Cardiac septum (tissue), 1 donor: ENCODE measurements around the gene SNRPE. TPM values are rescaled to one million over a fixed set of nuclear protein-coding genes. Genes with fewer than 3 reads are reported as not detected.
A peak's percentile ranks its signal among the peaks of the same experiment; 100 is the strongest.
"Not testable (repeated sequence)": the region's sequence is repeated elsewhere in the genome, so short reads cannot be mapped to it uniquely, and the experiment has no call there.

Experiments
- DNase-seq: peaks from one replicate; pipeline ENCODE4 v3.0.0-alpha.2; 2020; ENCODE audit warnings: low spot score
- intact Hi-C: fragments of 100-400 bp; cut with DNase I; formaldehyde crosslinking; loops from one replicate; pipeline ENCODE4 v1.14.0; 2022
- long read RNA-seq: library from polyadenylated mRNA; unstranded; transcript quantifications from one replicate; pipeline ENCODE4 v2.0.0, GENCODE V29; 2021
- total RNA-seq: library from RNA; stranded (reverse); fragmentation: NEBNext Ultra II Directional; extraction: Animal tissue kit (Norgen Biotek cat#: 25700); gene quantifications from one replicate; pipeline ENCODE4 v1.2.1, GENCODE V29; 2021
- donor health status: DM: no; HTN: no; CAD: no.

Gene SNRPE
- 47.8 TPM for total RNA-seq
- long read RNA-seq, transcript SNRPE-202 (5 exons, 942 nt): major isoform, 21 of 22 reads
- long read RNA-seq, partial matches to known transcripts: 0 of 22 reads
- long read RNA-seq, other reads (novel, unspliced or antisense): 1 of 22 reads

- intact Hi-C loops: loop anchor here (1.0 to 5.0 kb wide), 3 partner anchors 268 to 501 kb away; no protein-coding TSS in a partner anchor
Measured at GRCh38 chr1:203861379-203862184, at the start of gene SNRPE. Gene SNRPE (plus strand): TSS chr1:203861599. CDS start chr1:203861660, 61 bp downstream.

GRCh38 chr1:203813581-203814341, 47.6 kb upstream of the SNRPE start:
- DNase-seq: no peak
- intact Hi-C loops: no loop called here

More at GRCh38 chr1:203861379-203862184, at the start of gene SNRPE:
- peak; percentile 98 for DNase-seq

GRCh38 chr1:203818399-203818798, 43.0 kb upstream of the SNRPE start:
- intact Hi-C loops: no loop called here
- DNase-seq: no peak

GRCh38 chr1:203823306-203823705, 38.1 kb upstream of the SNRPE start:
- DNase-seq: no peak
- intact Hi-C loops: no loop called here

- intact Hi-C loops: no loop called here
- DNase-seq: no peak
Measured at GRCh38 chr1:203826175-203826574, 35.2 kb upstream of the SNRPE start.

GRCh38 chr1:203828002-203828401, 33.4 kb upstream of the SNRPE start:
- DNase-seq: no peak
- intact Hi-C loops: no loop called here

- intact Hi-C loops: no loop called here
Measured at GRCh38 chr1:203828503-203828902, 32.9 kb upstream of the SNRPE start.

GRCh38 chr1:203829247-203829646, 32.2 kb upstream of the SNRPE start:
- DNase-seq, intact Hi-C loops: not testable (repeated sequence)

More at GRCh38 chr1:203828503-203828902, 32.9 kb upstream of the SNRPE start:
- DNase-seq: no peak

DNA sequence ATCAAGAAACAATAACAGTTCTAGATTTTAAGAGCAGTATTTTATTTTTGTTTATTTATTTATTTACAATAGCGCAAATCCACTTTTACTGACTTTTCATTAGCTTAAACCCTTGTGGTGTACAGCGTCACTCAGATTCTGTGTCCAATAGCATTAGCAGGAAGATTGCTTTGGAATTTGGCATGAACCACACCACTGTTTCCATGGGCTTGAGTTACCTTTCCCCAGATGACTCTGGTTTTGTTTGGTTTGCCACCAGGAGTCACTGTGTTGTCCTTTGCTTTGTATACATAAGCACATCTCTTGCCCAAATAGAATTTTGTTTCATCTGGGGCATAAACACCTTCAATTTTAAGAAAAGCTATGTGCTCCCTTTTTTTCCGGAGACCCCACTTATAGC, 25.9 kb upstream of the SNRPE start:
- no peak for DNase-seq
- intact Hi-C loops: no loop called here

DNA sequence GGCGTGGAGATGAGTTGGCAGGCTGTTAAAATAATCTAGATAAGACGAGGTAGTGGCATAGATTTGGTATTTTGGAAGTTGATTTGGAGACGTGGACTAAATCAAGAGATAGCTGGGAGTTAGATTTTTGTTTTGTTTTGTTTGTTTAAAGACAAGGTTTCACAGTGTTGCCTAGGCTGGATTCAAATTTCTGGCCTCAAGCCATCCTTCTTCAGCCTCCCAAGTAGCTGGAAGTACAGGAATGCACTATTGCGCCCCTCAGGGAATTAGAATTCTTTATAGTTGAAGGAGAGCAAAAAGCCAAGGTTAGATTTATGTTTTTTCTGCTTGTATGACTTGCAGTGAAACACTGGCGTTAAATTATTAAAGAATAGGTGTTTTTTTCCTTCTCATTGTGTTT, 22.3 kb upstream of the SNRPE start:
- DNase-seq: no peak
- intact Hi-C loops: no loop called here

GRCh38 chr1:203840208-203840808, 21.1 kb upstream of the SNRPE start:
- intact Hi-C loops: no loop called here
- no peak for DNase-seq

GRCh38 chr1:203842559-203842876, 18.9 kb upstream of the SNRPE start:
- intact Hi-C loops: no loop called here
- DNase-seq: no peak

GRCh38 chr1:203843435-203843834, 18.0 kb upstream of the SNRPE start:
- intact Hi-C loops: no loop called here

DNA sequence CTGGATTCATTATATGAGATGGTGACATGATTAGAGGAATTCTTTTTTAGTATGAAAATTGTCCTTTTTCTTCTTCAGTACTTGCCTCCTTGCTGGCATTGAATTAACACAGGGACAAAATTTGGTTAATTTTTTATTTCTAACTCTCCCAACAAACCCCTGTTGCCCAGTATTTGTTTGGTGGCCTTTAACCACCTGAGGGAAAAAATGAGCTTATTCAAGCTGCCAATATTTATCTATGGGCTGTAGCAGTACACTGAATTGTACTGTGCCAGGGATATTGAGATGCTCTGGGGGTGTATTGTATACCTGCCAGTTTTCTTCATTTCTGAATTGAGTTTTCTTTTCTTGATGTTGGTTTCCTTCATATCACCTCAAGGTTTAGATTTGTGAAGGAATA, 8.3 kb upstream of the SNRPE start:
- DNase-seq, intact Hi-C loops: not testable (repeated sequence)

More at GRCh38 chr1:203843435-203843834, 18.0 kb upstream of the SNRPE start:
- no peak for DNase-seq

DNA sequence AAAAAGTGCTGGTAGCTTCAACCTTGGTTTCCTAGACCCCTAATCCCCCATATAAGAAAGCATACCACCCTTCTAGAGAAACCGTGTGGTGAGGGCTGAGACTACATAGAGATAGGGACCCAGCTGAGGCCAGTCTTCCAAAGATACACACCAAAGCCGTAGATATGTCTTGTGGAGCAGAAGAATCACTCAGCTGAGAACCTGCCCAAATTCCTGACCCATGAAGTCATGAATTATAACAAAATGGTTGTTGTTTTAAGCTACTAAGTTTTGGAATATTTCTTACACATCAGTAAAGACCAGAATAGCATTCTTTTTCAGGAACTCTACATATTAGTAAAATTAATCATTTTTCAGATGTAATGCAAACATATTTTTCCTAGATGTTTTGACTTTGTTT, 3.3 kb upstream of the SNRPE start:
- no peak for DNase-seq
- intact Hi-C loops: no loop called here

GRCh38 chr1:203858975-203859374, 2.4 kb upstream of the SNRPE start:
- intact Hi-C loops: no loop called here
- no peak for DNase-seq

DNA sequence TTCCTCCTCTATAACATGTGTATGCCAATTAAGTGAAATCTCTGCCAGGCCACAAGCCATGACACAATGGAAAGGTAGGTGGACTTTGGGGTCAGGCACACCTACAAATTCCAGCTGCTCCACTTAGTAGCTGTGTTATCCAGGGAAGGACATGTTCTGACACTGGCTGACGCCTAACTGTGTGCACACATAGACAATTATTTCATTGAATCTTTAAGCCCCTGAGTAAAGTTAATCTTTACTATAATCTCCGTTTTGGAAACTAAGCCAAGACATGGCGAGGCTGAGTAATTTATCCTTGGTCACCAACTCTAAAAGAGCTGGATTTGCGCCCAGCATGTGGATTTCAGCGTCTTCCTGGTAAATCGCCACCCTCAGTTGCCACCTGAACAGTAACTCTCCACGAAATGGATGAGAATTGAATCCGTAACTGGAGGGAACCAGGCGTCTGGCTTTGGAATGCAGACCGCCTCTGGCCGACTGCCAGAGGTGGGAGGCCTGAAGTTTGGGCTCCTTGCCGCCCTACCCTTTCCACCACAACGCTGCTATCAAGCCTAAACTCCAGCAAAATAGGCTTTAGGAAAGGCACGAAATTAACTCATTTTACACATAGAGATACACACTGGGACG, 888 bp upstream of the SNRPE start:
- intact Hi-C loops: loop anchor here (1.0 to 5.0 kb wide), 3 partner anchors 269 to 502 kb away; no protein-coding TSS in a partner anchor
- no peak for DNase-seq

- DNase-seq: no peak
- intact Hi-C loops: no loop called here
Measured at GRCh38 chr1:203867802-203868201, 6.4 kb downstream of the SNRPE start.

GRCh38 chr1:203870245-203870644, 8.8 kb downstream of the SNRPE start:
- intact Hi-C loops: loop anchor here (5.0 kb wide), 1 partner anchor 202 kb away; the partner anchor contains the start of gene SOX13
- DNase-seq: no peak
